ENCODE measurements around the gene SAV1.
A peak's percentile ranks its signal among the peaks of the same experiment; 100 is the strongest.

Gene SAV1

GRCh38 chr14:50714450-50715073 lies 46.5 kb upstream of the SAV1 start:
- TF ChIP-seq GLIS3 (CRISPR knock-in tag; IDR thresholded peaks at IDR 0.05): no peak
- TF ChIP-seq SNAI2 (CRISPR knock-in tag; IDR thresholded peaks at IDR 0.05): no peak
- TF ChIP-seq BACH2 (CRISPR knock-in tag; IDR thresholded peaks at IDR 0.05; ENCODE audit: borderline replicate concordance): no peak
- no peak for TF ChIP-seq ISL1 (CRISPR knock-in tag; IDR thresholded peaks at IDR 0.05)
- no peak for TF ChIP-seq TSHZ2 (CRISPR knock-in tag; IDR thresholded peaks at IDR 0.05)
- TF ChIP-seq ARNTL (CRISPR knock-in tag; IDR thresholded peaks at IDR 0.05; ENCODE audit: borderline replicate concordance, low read depth): no peak
- no peak for TF ChIP-seq CSDC2 (CRISPR knock-in tag; IDR thresholded peaks at IDR 0.05)
- TF ChIP-seq ZNF565 (CRISPR knock-in tag; conservative IDR thresholded peaks at IDR 0.05; ENCODE audit: low read depth): no peak
- TF ChIP-seq TOX (CRISPR knock-in tag; IDR thresholded peaks at IDR 0.05; ENCODE audit: borderline replicate concordance): no peak
- no peak for TF ChIP-seq ZNF70 (CRISPR knock-in tag; IDR thresholded peaks at IDR 0.05)
- ATAC-seq: peak; percentile 92

- no peak for ATAC-seq
- TF ChIP-seq ISL1 (CRISPR knock-in tag; IDR thresholded peaks at IDR 0.05) (no peak), TSHZ2 (CRISPR knock-in tag; IDR thresholded peaks at IDR 0.05) (no peak), CSDC2 (CRISPR knock-in tag; IDR thresholded peaks at IDR 0.05) (no peak), SNAI2 (CRISPR knock-in tag; IDR thresholded peaks at IDR 0.05) (no peak), ZNF70 (CRISPR knock-in tag; IDR thresholded peaks at IDR 0.05) (no peak), OSR1 (CRISPR knock-in tag; IDR thresholded peaks at IDR 0.05) (no peak), PATZ1 (CRISPR knock-in tag; IDR thresholded peaks at IDR 0.05; ENCODE audit: borderline replicate concordance) (no peak), ZC3H10 (CRISPR knock-in tag; IDR thresholded peaks at IDR 0.05) (no peak), ZNF8 (CRISPR knock-in tag; IDR thresholded peaks at IDR 0.05) (no peak), ZFP30 (CRISPR knock-in tag; IDR thresholded peaks at IDR 0.05) (no peak), TCF4 (CRISPR knock-in tag; IDR thresholded peaks at IDR 0.05; ENCODE audit: borderline replicate concordance) (no peak), PPARA (CRISPR knock-in tag; IDR thresholded peaks at IDR 0.05; ENCODE audit: borderline replicate concordance) (no peak), ARNTL (CRISPR knock-in tag; IDR thresholded peaks at IDR 0.05; ENCODE audit: borderline replicate concordance, low read depth) (no peak), GLIS3 (CRISPR knock-in tag; IDR thresholded peaks at IDR 0.05) (no peak), BACH2 (CRISPR knock-in tag; IDR thresholded peaks at IDR 0.05; ENCODE audit: borderline replicate concordance) (no peak), RARB (CRISPR knock-in tag; IDR thresholded peaks at IDR 0.05) (no peak), ESRRG (CRISPR knock-in tag; IDR thresholded peaks at IDR 0.05) (no peak), ZNF565 (CRISPR knock-in tag; conservative IDR thresholded peaks at IDR 0.05; ENCODE audit: low read depth) (no peak)
Observed at GRCh38 chr14:50711043-50711442, 42.9 kb upstream of the SAV1 start.

GRCh38 chr14:50705026-50705593 lies 37.0 kb upstream of the SAV1 start:
- no peak for ATAC-seq
- TF ChIP-seq POU6F1 (CRISPR knock-in tag; IDR thresholded peaks at IDR 0.05; ENCODE audit: borderline replicate concordance, low read depth) (no peak), ZC3H10 (CRISPR knock-in tag; IDR thresholded peaks at IDR 0.05) (no peak), ZFP30 (CRISPR knock-in tag; IDR thresholded peaks at IDR 0.05) (no peak), PATZ1 (CRISPR knock-in tag; IDR thresholded peaks at IDR 0.05; ENCODE audit: borderline replicate concordance) (no peak), ISL1 (CRISPR knock-in tag; IDR thresholded peaks at IDR 0.05) (no peak), ARNTL (CRISPR knock-in tag; IDR thresholded peaks at IDR 0.05; ENCODE audit: borderline replicate concordance, low read depth) (no peak), ZNF8 (CRISPR knock-in tag; IDR thresholded peaks at IDR 0.05) (no peak), RARB (CRISPR knock-in tag; IDR thresholded peaks at IDR 0.05) (no peak), ESRRG (CRISPR knock-in tag; IDR thresholded peaks at IDR 0.05) (no peak), ZNF565 (CRISPR knock-in tag; conservative IDR thresholded peaks at IDR 0.05; ENCODE audit: low read depth) (no peak), CREB5 (CRISPR knock-in tag; IDR thresholded peaks at IDR 0.05; ENCODE audit: low read depth) (no peak), ZNF70 (CRISPR knock-in tag; IDR thresholded peaks at IDR 0.05) (no peak), CSDC2 (CRISPR knock-in tag; IDR thresholded peaks at IDR 0.05) (no peak), BACH2 (CRISPR knock-in tag; IDR thresholded peaks at IDR 0.05; ENCODE audit: borderline replicate concordance) (no peak), TCF4 (CRISPR knock-in tag; IDR thresholded peaks at IDR 0.05; ENCODE audit: borderline replicate concordance) (no peak)

Data from SK-N-SH treated with all-trans-retinoic acid at 6 μM for 48 hours (cell line).